IMR-90 (cell line): Measurements from ENCODE around the gene MAPRE3. TPM values are rescaled to one million over a fixed set of nuclear protein-coding genes. Genes with fewer than 3 reads are reported as not detected.

Source experiments
- ATAC-seq: fragments of 200-7000 bp; cut with Tn5 transposase; 2 replicates; pipeline ENCODE4 v1.9.1; 2020; ENCODE audit warnings: low read depth, mild to moderate bottlenecking, moderate library complexity
- BruUV-seq: library from RNA; stranded (reverse); fragments of 400-500 nt; replicated peaks from 2 replicates; lab custom pipeline; 2021; lab: Mats Ljungman, UMichigan
- CTCF ChIA-PET: fragments of 300-600 bp; formaldehyde crosslinking; extraction: SDS; loops from one replicate; lab custom pipeline; 2021; ENCODE audit warnings: antibody characterized with exemption; lab: Yijun Ruan, JAX
- POLR2A ChIA-PET: fragments of 300-600 bp; sonication (Branson Sonifier 250); formaldehyde crosslinking; loops from one replicate; lab custom pipeline; 2022; ENCODE audit warnings: antibody characterized with exemption; ENCODE audit not compliant: unreplicated experiment; lab: Charles Lee
- DNase-seq: peaks from one replicate; pipeline ENCODE4 v3.0.0; 2013
- H2AFZ ChIP-seq: replicated peaks from 2 replicates; pipeline ENCODE3; 2013; ENCODE audit warnings: low read length, mild to moderate bottlenecking; ENCODE audit not compliant: poor library complexity
- H2AK5ac ChIP-seq: 2 replicates; pipeline ENCODE4 v1.6.1; 2013; ENCODE audit warnings: low read depth, low read length, inconsistent platforms
- H2AK9ac ChIP-seq: replicated peaks from 2 replicates; pipeline ENCODE3; 2013; ENCODE audit warnings: mild to moderate bottlenecking, low read depth, low read length, moderate library complexity; ENCODE audit not compliant: poor library complexity
- H2BK120ac ChIP-seq: 2 replicates; pipeline ENCODE4 v1.6.1; 2013; ENCODE audit warnings: low read depth, low read length, inconsistent platforms
- H2BK15ac ChIP-seq: 3 replicates; pipeline ENCODE4 v1.6.1; 2013; ENCODE audit warnings: low read depth, low read length, inconsistent platforms
- H2BK20ac ChIP-seq: 2 replicates; pipeline ENCODE4 v1.6.1; 2013; ENCODE audit warnings: low read depth, mild to moderate bottlenecking, inconsistent platforms, low read length, moderate library complexity
- H2BK5ac ChIP-seq: 2 replicates; pipeline ENCODE4 v1.6.1; 2013; ENCODE audit warnings: mild to moderate bottlenecking, low read depth, low read length, inconsistent platforms; ENCODE audit not compliant: poor library complexity, severe bottlenecking
- H3K14ac ChIP-seq: replicated peaks from 2 replicates; pipeline ENCODE4 v1.6.1; 2013; ENCODE audit warnings: low read depth, low read length, inconsistent platforms
- H3K18ac ChIP-seq: 2 replicates; pipeline ENCODE4 v1.6.1; 2013; ENCODE audit warnings: low read depth, low read length, control low read depth
- H3K23ac ChIP-seq: 2 replicates; pipeline ENCODE4 v1.6.1; 2013; ENCODE audit warnings: low read depth, low read length, inconsistent platforms
- H3K27ac ChIP-seq: 2 replicates; pipeline ENCODE4 v1.5.1; 2013; ENCODE audit warnings: mild to moderate bottlenecking, control low read depth, low read length; ENCODE audit not compliant: insufficient read depth
- H3K27me3 ChIP-seq: 2 replicates; pipeline ENCODE4 v1.6.1; 2013; ENCODE audit warnings: low read length; ENCODE audit not compliant: control insufficient read depth, insufficient read depth
- H3K36me3 ChIP-seq: 2 replicates; pipeline ENCODE4 v1.6.1; 2013; ENCODE audit warnings: low read length, mixed read lengths; ENCODE audit not compliant: control insufficient read depth, insufficient read depth
- H3K4ac ChIP-seq: 2 replicates; pipeline ENCODE4 v1.6.1; 2013; ENCODE audit warnings: low read depth, low read length, inconsistent platforms
- H3K4me1 ChIP-seq: 2 replicates; pipeline ENCODE4 v1.6.1; 2013; ENCODE audit warnings: low read length, mixed read lengths; ENCODE audit not compliant: control insufficient read depth, insufficient read depth
- H3K4me2 ChIP-seq: 2 replicates; pipeline ENCODE4 v1.6.1; 2013; ENCODE audit warnings: low read depth, mild to moderate bottlenecking, control low read depth, low read length, moderate library complexity
- H3K4me3 ChIP-seq: 2 replicates; pipeline ENCODE4 v1.5.1; 2013; ENCODE audit warnings: low read depth, mild to moderate bottlenecking, control low read depth, low read length, moderate library complexity; ENCODE audit not compliant: insufficient read depth
- H3K56ac ChIP-seq: 2 replicates; pipeline ENCODE4 v1.6.1; 2013; ENCODE audit warnings: low read length, inconsistent platforms; ENCODE audit not compliant: insufficient read depth; ENCODE audit errors: extremely low read depth
- H3K79me1 ChIP-seq, 2 experiments: 2 replicates each; pipeline ENCODE4 v1.6.1; 2013; ENCODE audit warnings: low read length in 2 of 2, inconsistent platforms in 1 of 2, low read depth in 1 of 2
- H3K9ac ChIP-seq: 2 replicates; pipeline ENCODE4 v1.6.1; 2013; ENCODE audit warnings: low read depth, low read length, control low read depth
- H3K9me1 ChIP-seq: 2 replicates; pipeline ENCODE4 v1.6.1; 2013; ENCODE audit warnings: low read length, inconsistent platforms; ENCODE audit not compliant: insufficient read depth
- H3K9me3 ChIP-seq: 2 replicates; pipeline ENCODE4 v1.6.1; 2013; ENCODE audit warnings: low read length; ENCODE audit not compliant: control insufficient read depth, insufficient read depth
- H4K20me1 ChIP-seq: 2 replicates; pipeline ENCODE4 v1.6.1; 2013; ENCODE audit warnings: low read length, inconsistent platforms; ENCODE audit not compliant: insufficient read depth
- H4K5ac ChIP-seq: 2 replicates; pipeline ENCODE4 v1.6.1; 2013; ENCODE audit warnings: mild to moderate bottlenecking, low read depth, low read length, control low read depth
- H4K8ac ChIP-seq, 2 experiments: 2 replicates each; pipeline ENCODE4 v1.6.1; 2013; ENCODE audit warnings: low read depth in 2 of 2, low read length in 2 of 2, control low read depth in 1 of 2, inconsistent platforms in 1 of 2
- H4K91ac ChIP-seq: 2 replicates; pipeline ENCODE4 v1.6.1; 2013; ENCODE audit warnings: low read depth, low read length, inconsistent platforms; ENCODE audit not compliant: insufficient read depth
- CEBPB ChIP-seq: IDR thresholded peaks from 2 replicates; pipeline ENCODE4 v1.6.1; 2012; ENCODE audit warnings: low read depth, low read length, improper control_type of control experiment
- CHD1 ChIP-seq: IDR thresholded peaks from 2 replicates; pipeline ENCODE4 v1.6.1; 2012; ENCODE audit warnings: low read depth, low read length, improper control_type of control experiment
- FOS ChIP-seq: fragments of 150-350 bp; IDR thresholded peaks from 2 replicates; pipeline ENCODE4 v1.6.1; 2016; ENCODE audit warnings: low read depth, low read length
- MAZ ChIP-seq: IDR thresholded peaks from 2 replicates; pipeline ENCODE4 v1.6.1; 2012; ENCODE audit warnings: low read depth, mild to moderate bottlenecking, low read length, improper control_type of control experiment, moderate library complexity, borderline replicate concordance
- MXI1 ChIP-seq: IDR thresholded peaks from 2 replicates; pipeline ENCODE4 v1.6.1; 2012; ENCODE audit warnings: low read depth, mild to moderate bottlenecking, low read length, moderate library complexity, borderline replicate concordance
- POLR2A ChIP-seq: IDR thresholded peaks from 2 replicates; pipeline ENCODE4 v1.6.1; 2012; ENCODE audit warnings: mild to moderate bottlenecking, low read depth, low read length
- RAD21 ChIP-seq: IDR thresholded peaks from 2 replicates; pipeline ENCODE4 v1.6.1; 2012; ENCODE audit warnings: low read length, improper control_type of control experiment
- SMC3 ChIP-seq: fragments of 150-350 bp; IDR thresholded peaks from 2 replicates; pipeline ENCODE4 v1.6.1; 2016; ENCODE audit warnings: low read depth, mild to moderate bottlenecking, antibody characterized with exemption, low read length, moderate library complexity
- WGBS, 2 experiments: methylation state at CpG; one replicate each; pipeline versions ENCODE4 v1.1.5 to v1.1.7; 2013; ENCODE audit warnings: missing lambda C conversion rate in 2 of 2; ENCODE audit not compliant: insufficient read length in 1 of 2; ENCODE audit errors: extremely low coverage in 2 of 2; 5-methylcytosine and 5-hydroxymethylcytosine counted together
- dilution Hi-C: fragments of 300-500 bp; cut with HindIII; formaldehyde crosslinking; loops from one replicate; pipeline ENCODE4 v1.14.3; 2018; ENCODE audit warnings: low sequenced_read_pairs; ENCODE audit not compliant: unreplicated experiment
- in situ Hi-C: fragments of 300-500 bp; cut with MboI; formaldehyde crosslinking; loops from 3 replicates; pipeline ENCODE4 v1.14.3; 2019; ENCODE audit warnings: low sequenced_read_pairs, inconsistent platforms, mixed read lengths
- intact Hi-C: fragments of 100-400 bp; cut with micrococcal nuclease; formaldehyde crosslinking; loops from 2 replicates; pipeline ENCODE4 v1.10.0; 2022
- polyA plus RNA-seq, 3 experiments: library from polyadenylated mRNA; depleted of rRNA; stranded (reverse); fragments of >200 nt; gene quantifications; 2 replicates each; pipeline ENCODE4 v1.2.3, GENCODE V29; 2012; ENCODE audit warnings: low replicate concordance in 1 of 3
- total RNA-seq: library from RNA; depleted of rRNA; stranded (reverse); fragments of >200 nt; gene quantifications from 2 replicates; pipeline ENCODE4 v1.2.3, GENCODE V29; 2012
- TF ChIP-seq, protein P1 (sequence below): fragments of 150-350 bp; IDR thresholded peaks from 2 replicates; pipeline ENCODE4 v1.6.1; 2017; ENCODE audit warnings: mild to moderate bottlenecking, antibody characterized with exemption, low read length, low read depth
- TF ChIP-seq, protein P2 (sequence below): fragments of 150-350 bp; IDR thresholded peaks from 2 replicates; pipeline ENCODE4 v1.6.1; 2016; ENCODE audit warnings: low read depth, mild to moderate bottlenecking, low read length, moderate library complexity, borderline replicate concordance

MAPRE3 gene
- total and polyA plus RNA-seq, 2 of the 4 experiments (the other 2 are of a cell fraction) = 1.8 to 20.3 TPM

DNA sequence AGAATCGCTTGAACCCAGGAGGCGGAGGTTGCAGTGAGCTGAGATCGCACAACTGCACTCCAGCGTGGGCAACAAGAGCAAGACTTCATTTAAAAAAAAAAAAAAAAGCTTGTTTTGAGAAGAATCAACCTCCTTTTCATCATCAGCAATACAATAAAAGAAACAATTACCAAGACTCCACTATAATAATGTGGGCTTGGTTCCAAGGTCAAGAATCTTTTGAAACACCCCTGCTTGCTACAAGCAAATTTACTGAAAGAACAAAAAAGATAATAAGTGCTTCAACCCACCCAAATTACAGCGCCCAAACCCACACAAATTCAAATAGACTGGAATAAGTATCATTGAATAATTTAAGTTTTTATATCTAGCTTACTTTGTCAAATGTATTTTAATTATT is 33.6 kb upstream of the MAPRE3 start:
- H3K27me3 ChIP-seq = peaks cover 52% of the 10 kb centered on the region
- H4K8ac ChIP-seq = no peak overlapping the region
- H2AK9ac ChIP-seq = no peak overlapping the region
- H3K9ac ChIP-seq = no peak overlapping the region
- H4K91ac ChIP-seq = no peak overlapping the region
- in situ Hi-C loops = no loop called here
- H3K18ac ChIP-seq = no peak overlapping the region
- H3K9me1 ChIP-seq = no peaks in the 10 kb centered on the region; the same call in 1 of the 2 replicates
- no peaks in the 10 kb centered on the region for H3K9me3 ChIP-seq
- POLR2A ChIA-PET = no interaction called here
- BruUV-seq = no TSS peak
- H4K5ac ChIP-seq = no peak overlapping the region
- DNase-seq (no peak), ATAC-seq (no peak)
- no peaks in the 10 kb centered on the region for H4K20me1 ChIP-seq
- H3K56ac ChIP-seq = no peak overlapping the region
- H3K4me3 ChIP-seq = no peak overlapping the region
- no peak overlapping the region for H2AK5ac ChIP-seq
- H3K23ac ChIP-seq = no peak overlapping the region
- CTCF ChIA-PET = interaction anchor here (0.6 kb wide), 1 partner anchor 343 kb away, joined by 4 read pairs; no protein-coding TSS in a partner anchor
- dilution Hi-C loops = no loop called here
- H2AFZ ChIP-seq = no peak overlapping the region
- intact Hi-C loops = no loop called here
- H3K4ac ChIP-seq = no peak overlapping the region
- no peak overlapping the region for H2BK15ac ChIP-seq
- no peaks in the 10 kb centered on the region for H3K36me3 ChIP-seq
- no peak overlapping the region for H3K14ac ChIP-seq
- H3K4me1 ChIP-seq = no peaks in the 10 kb centered on the region
- WGBS, 2 experiments = no CpG with 5 or more reads among the region's 5 CpGs
- no peak overlapping the region for H2BK5ac ChIP-seq
- H2BK120ac ChIP-seq = no peak overlapping the region
- no peak overlapping the region for H3K27ac ChIP-seq
- no peaks in the 10 kb centered on the region for H3K79me1 ChIP-seq
- no peak overlapping the region for H2BK20ac ChIP-seq
- TF ChIP-seq, protein P1, sequence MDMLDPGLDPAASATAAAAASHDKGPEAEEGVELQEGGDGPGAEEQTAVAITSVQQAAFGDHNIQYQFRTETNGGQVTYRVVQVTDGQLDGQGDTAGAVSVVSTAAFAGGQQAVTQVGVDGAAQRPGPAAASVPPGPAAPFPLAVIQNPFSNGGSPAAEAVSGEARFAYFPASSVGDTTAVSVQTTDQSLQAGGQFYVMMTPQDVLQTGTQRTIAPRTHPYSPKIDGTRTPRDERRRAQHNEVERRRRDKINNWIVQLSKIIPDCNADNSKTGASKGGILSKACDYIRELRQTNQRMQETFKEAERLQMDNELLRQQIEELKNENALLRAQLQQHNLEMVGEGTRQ = no peak
- TF ChIP-seq, protein P2, sequence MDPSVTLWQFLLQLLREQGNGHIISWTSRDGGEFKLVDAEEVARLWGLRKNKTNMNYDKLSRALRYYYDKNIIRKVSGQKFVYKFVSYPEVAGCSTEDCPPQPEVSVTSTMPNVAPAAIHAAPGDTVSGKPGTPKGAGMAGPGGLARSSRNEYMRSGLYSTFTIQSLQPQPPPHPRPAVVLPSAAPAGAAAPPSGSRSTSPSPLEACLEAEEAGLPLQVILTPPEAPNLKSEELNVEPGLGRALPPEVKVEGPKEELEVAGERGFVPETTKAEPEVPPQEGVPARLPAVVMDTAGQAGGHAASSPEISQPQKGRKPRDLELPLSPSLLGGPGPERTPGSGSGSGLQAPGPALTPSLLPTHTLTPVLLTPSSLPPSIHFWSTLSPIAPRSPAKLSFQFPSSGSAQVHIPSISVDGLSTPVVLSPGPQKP = no peak
- TF ChIP-seq CHD1 (no peak), FOS (no peak), CEBPB (no peak), POLR2A (no peak), MAZ (no peak), MXI1 (no peak), SMC3 (no peak), RAD21 (no peak)
- no peak overlapping the region for H3K4me2 ChIP-seq
